OCI-LY1 (cell line): ENCODE data around the gene GJC1.

Experiments used
- H2AFZ ChIP-seq: fragments of 200-600 bp; sonication (generic), shearing (Covaris generic); 2 replicates; pipeline ENCODE4 v1.6.0; 2014; ENCODE audit warnings: antibody characterized with exemption, mild to moderate bottlenecking, low read length
- H3F3A ChIP-seq: fragments of 200-600 bp; sonication (generic), shearing (Covaris generic); 2 replicates; pipeline ENCODE4 v1.6.0; 2014; ENCODE audit warnings: mild to moderate bottlenecking, antibody characterized with exemption, low read length, moderate library complexity; ENCODE audit not compliant: insufficient read depth
- H3K27ac ChIP-seq: fragments of 200-600 bp; sonication (generic); 2 replicates; pipeline ENCODE4 v1.5.1; 2014; ENCODE audit warnings: low read length, mixed run types, mild to moderate bottlenecking, low read depth; ENCODE audit not compliant: poor library complexity, severe bottlenecking
- H3K27me3 ChIP-seq: fragments of 200-600 bp; sonication (generic); 2 replicates; pipeline ENCODE4 v1.6.0; 2014; ENCODE audit warnings: antibody characterized with exemption, mild to moderate bottlenecking, low read length, moderate library complexity; ENCODE audit not compliant: insufficient read depth
- H3K36me3 ChIP-seq: fragments of 200-600 bp; sonication (generic); 2 replicates; pipeline ENCODE4 v1.6.1; 2014; ENCODE audit warnings: mild to moderate bottlenecking, antibody characterized with exemption, low read length, moderate library complexity, mixed read lengths; ENCODE audit not compliant: insufficient read depth
- H3K4me1 ChIP-seq: fragments of 200-600 bp; sonication (generic); 2 replicates; pipeline ENCODE4 v1.5.1; 2014; ENCODE audit warnings: mild to moderate bottlenecking, low read length, moderate library complexity; ENCODE audit not compliant: insufficient read depth, severe bottlenecking
- H3K4me2 ChIP-seq: fragments of 200-600 bp; sonication (generic), shearing (Covaris generic); 2 replicates; pipeline ENCODE4 v1.6.1; 2014; ENCODE audit warnings: low read length
- H3K4me3 ChIP-seq: fragments of 200-600 bp; sonication (generic); 2 replicates; pipeline ENCODE4 v1.5.1; 2014; ENCODE audit warnings: low read length, low read depth, mild to moderate bottlenecking, mixed read lengths; ENCODE audit not compliant: poor library complexity, severe bottlenecking
- H3K79me2 ChIP-seq: fragments of 200-600 bp; shearing (Covaris generic); 2 replicates; pipeline ENCODE4 v1.6.1; 2016; ENCODE audit warnings: mixed run types, low read length, mixed read lengths; ENCODE audit not compliant: insufficient read depth
- H3K9ac ChIP-seq: fragments of 200-600 bp; sonication (generic), shearing (Covaris generic); 2 replicates; pipeline ENCODE4 v1.6.1; 2014; ENCODE audit warnings: mild to moderate bottlenecking, low read length, mixed read lengths
- H3K9me2 ChIP-seq: fragments of 200-600 bp; sonication (generic), shearing (Covaris generic); 2 replicates; pipeline ENCODE4 v1.6.1; 2014; ENCODE audit warnings: low read depth, mild to moderate bottlenecking, low read length, mixed read lengths
- H3K9me3 ChIP-seq: fragments of 200-600 bp; shearing (Covaris generic); 2 replicates; pipeline ENCODE4 v1.6.1; 2014; ENCODE audit warnings: low read length, mixed read lengths
- H4K20me1 ChIP-seq: fragments of 200-600 bp; sonication (generic), shearing (Covaris generic); 2 replicates; pipeline ENCODE4 v1.6.0; 2016; ENCODE audit warnings: mild to moderate bottlenecking, low read length; ENCODE audit not compliant: insufficient read depth
- CTCF ChIP-seq: fragments of 200-600 bp; sonication (generic), shearing (Covaris generic); IDR thresholded peaks from 2 replicates; pipeline ENCODE4 v1.5.1; 2017; ENCODE audit warnings: mild to moderate bottlenecking, antibody characterized with exemption, low read length, moderate library complexity, mixed read lengths
- EZH2 ChIP-seq: fragments of 200-600 bp; sonication (generic), shearing (Covaris generic); IDR thresholded peaks from 2 replicates; pipeline ENCODE4 v1.8.0; 2017; ENCODE audit warnings: borderline replicate concordance, mixed run types, mild to moderate bottlenecking, antibody characterized with exemption, low read length, moderate library complexity, mixed read lengths

GJC1 gene

DNA sequence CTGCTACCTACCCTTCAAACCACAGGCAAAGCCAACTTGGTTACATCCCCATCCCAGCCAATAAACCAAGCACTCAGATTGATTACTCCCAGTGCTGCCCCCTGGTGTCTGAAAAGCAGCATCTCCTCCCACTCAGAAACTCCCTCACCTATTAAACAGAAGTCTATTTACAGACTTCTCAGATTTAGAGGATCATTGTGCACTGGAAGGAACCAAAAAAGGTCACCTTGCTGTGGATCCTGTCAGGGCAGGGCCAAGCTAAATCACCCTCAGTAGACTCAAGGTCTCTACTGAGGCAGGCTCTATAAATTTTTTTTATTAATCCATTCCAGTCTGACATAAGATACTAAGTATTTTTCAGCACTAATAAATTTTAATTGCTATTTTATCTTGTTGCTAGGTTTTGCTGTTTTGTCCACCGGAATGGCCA is 35.2 kb upstream of the GJC1 start:
- Histone ChIP-seq H3K27me3 (no peaks in the 10 kb centered on the region), H3K36me3 (peaks cover 80% of the 10 kb centered on the region), H3K4me1 (no peaks in the 10 kb centered on the region), H3F3A (no peaks in the 10 kb centered on the region), H4K20me1 (no peaks in the 10 kb centered on the region), H3K27ac (no peak overlapping the region), H3K9me2 (no peaks in the 10 kb centered on the region), H3K9me3 (no peaks in the 10 kb centered on the region), H2AFZ (no peak overlapping the region), H3K79me2 (no peaks in the 10 kb centered on the region), H3K9ac (no peak overlapping the region), H3K4me3 (no peak overlapping the region), H3K4me2 (no peak overlapping the region)
- TF ChIP-seq CTCF (peak; percentile 87), EZH2 (no peak)

DNA sequence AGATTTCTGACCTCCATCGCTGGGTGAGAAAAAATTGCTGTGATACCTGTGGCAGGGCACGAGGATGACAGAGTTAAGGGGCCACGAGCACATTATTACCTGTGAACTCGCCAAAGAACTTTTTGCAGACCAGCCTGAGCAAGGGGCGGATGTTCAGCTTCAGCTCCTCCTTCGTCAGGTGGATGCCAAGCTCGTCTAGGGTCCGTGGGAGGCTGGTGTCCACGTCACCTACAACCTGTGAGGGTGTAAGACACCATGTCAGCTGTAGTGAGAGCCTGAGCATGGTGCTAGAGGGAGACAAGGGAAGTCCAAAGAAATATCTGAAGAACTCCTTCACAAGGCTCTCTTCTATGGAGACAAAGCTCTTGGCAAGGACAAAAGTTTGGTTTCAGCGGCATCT is 34.7 kb upstream of the GJC1 start:
- Histone ChIP-seq H3K9ac (no peak overlapping the region), H3K4me1 (no peaks in the 10 kb centered on the region), H3K79me2 (no peaks in the 10 kb centered on the region), H3K9me3 (no peaks in the 10 kb centered on the region), H3K27me3 (no peaks in the 10 kb centered on the region), H3K9me2 (no peaks in the 10 kb centered on the region), H3K4me2 (no peak overlapping the region), H3K36me3 (peaks cover 80% of the 10 kb centered on the region), H4K20me1 (no peaks in the 10 kb centered on the region), H3K4me3 (no peak overlapping the region), H2AFZ (no peak overlapping the region), H3K27ac (no peak overlapping the region), H3F3A (no peaks in the 10 kb centered on the region)
- TF ChIP-seq EZH2 (no peak), CTCF (no peak)

DNA sequence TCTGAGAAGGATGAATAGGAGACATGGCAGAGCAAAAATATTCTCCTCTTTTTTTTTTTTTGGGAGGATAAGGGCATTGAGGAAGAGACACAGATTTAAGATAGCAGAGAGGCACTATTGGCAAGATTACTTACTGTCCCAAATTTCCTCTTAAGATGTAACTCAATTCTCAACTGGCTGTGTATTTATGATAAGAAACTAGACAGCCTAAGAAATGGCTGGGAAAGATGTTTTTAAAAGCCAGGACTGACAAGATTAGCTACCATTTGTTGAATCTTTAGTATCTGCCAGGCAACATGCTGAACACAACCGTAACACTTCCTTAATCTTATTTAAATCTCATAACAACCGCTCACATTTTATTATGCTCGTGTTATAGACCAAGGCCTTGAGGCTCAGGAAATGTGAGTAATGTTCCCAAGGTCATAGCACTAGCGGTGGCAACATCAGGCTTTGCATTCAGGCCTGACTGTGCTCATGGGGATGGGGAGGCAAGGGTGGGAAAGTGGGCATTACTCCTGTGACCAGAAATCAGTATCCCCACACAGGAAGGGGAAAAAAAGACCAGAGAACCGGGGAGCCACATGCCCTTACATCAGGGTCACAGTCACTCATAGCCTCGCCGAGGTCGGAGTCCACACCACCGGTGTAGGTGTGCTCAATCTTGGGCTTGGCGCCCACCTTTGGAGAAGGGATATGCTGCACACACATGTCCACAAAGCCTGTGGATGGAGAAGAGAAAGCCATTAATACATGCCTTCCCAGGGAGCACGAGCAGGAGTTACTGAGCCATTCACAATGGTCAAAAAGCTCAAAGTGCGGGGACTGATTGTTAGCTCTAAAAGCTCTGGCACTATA is 33.2 kb upstream of the GJC1 start:
- no peaks in the 10 kb centered on the region for H4K20me1 ChIP-seq
- no peaks in the 10 kb centered on the region for H3F3A ChIP-seq
- H3K9me2 ChIP-seq = no peaks in the 10 kb centered on the region
- TF ChIP-seq EZH2 (no peak), CTCF (no peak)
- H3K36me3 ChIP-seq = peaks cover 80% of the 10 kb centered on the region
- no peak overlapping the region for H3K4me2 ChIP-seq
- H3K27me3 ChIP-seq = no peaks in the 10 kb centered on the region
- no peaks in the 10 kb centered on the region for H3K4me1 ChIP-seq
- no peak overlapping the region for H3K9ac ChIP-seq
- no peak overlapping the region for H3K27ac ChIP-seq
- H2AFZ ChIP-seq = no peak overlapping the region
- no peaks in the 10 kb centered on the region for H3K9me3 ChIP-seq
- no peaks in the 10 kb centered on the region for H3K79me2 ChIP-seq
- no peak overlapping the region for H3K4me3 ChIP-seq
